GM12892 (cell line): ENCODE results near the gene MAP1LC3B.

ENCODE experiments used
- POLR2A ChIP-seq: IDR thresholded peaks from 2 replicates; pipeline ENCODE4 v1.6.1; 2011; ENCODE audit warnings: low read depth, low read length, control low read depth
- TAF1 ChIP-seq: IDR thresholded peaks from 2 replicates; pipeline ENCODE4 v1.6.1; 2011; ENCODE audit warnings: low read depth, mild to moderate bottlenecking, control low read depth, low read length, borderline replicate concordance

GRCh38 chr16:87451563-87452210 is 59.6 kb downstream of the MAP1LC3B start:
- no peak for TF ChIP-seq TAF1
- no peak for TF ChIP-seq POLR2A
